Motor neuron (in vitro differentiated cells): ENCODE data around the gene CCDC192. TPM values are rescaled to one million over a fixed set of nuclear protein-coding genes. Genes with fewer than 3 reads are reported as not detected.

Experiments used
- ATAC-seq, 8 experiments: fragments of 200-7000 bp; cut with Tn5 transposase; replicated peaks in 6 of 8; 2 replicates each; pipeline ENCODE4 v1.8.0; 2021; ENCODE audit warnings: mild to moderate bottlenecking in 8 of 8, moderate library complexity in 8 of 8
- H3K27ac ChIP-seq, 2 donors: fragments of 250-450 bp; sonication (Bioruptor Pico); 2 replicates each; pipeline ENCODE4 v1.9.0; 2021; ENCODE audit warnings: antibody characterized with exemption in 2 of 2, mild to moderate bottlenecking in 2 of 2, moderate library complexity in 1 of 2
- H3K4me1 ChIP-seq, 2 donors: fragments of 250-450 bp; sonication (Bioruptor Pico); replicated peaks in 1 of 2; 2 replicates each; pipeline ENCODE4 v1.6.1; 2021; ENCODE audit warnings: antibody characterized with exemption in 2 of 2, mild to moderate bottlenecking in 2 of 2, moderate library complexity in 1 of 2
- H3K4me3 ChIP-seq, 5 donors: fragments of 250-450 bp; sonication (Bioruptor Pico); 2 replicates each; pipeline ENCODE4 v1.9.0; 2021; ENCODE audit warnings: antibody characterized with exemption in 5 of 5, mild to moderate bottlenecking in 5 of 5, moderate library complexity in 4 of 5
- WGBS, 10 experiments: fragments of 450-650 bp; shearing (Covaris generic); methylation state at CpG; one replicate each; pipeline ENCODE4 v1.0.0; 2022; 5-methylcytosine and 5-hydroxymethylcytosine counted together
- in situ Hi-C, 9 experiments: fragments of 400-800 bp; cut with MboI; loops; one replicate each; pipeline ENCODE4 v1.15.0; 2021; ENCODE audit warnings: low sequenced_read_pairs in 9 of 9, low pct_unique_long_range_greater_than_20kb in 2 of 9; ENCODE audit not compliant: unreplicated experiment in 9 of 9
- total RNA-seq, 8 experiments: library from RNA; unstranded; fragments of 300-600 nt; gene quantifications; 2 replicates each; pipeline versions ENCODE4 v1.2.3 to v1.2.4, GENCODE V29; 2022

Gene CCDC192
- total RNA-seq, 8 experiments from 2014 or later: 0.38 to 2.0 (median 1.2) TPM; not detected in 1

GRCh38 chr5:127754259-127754658 is 51.1 kb downstream of the CCDC192 start:
- no peak for ATAC-seq
- whole genome bisulfite sequencing, 10 experiments: 0 to 92% (median 68%) methylated on average over 1 to 4 of the region's 4 CpGs
- peaks cover 3 to 5% of the 10 kb centered on the region in 2 donors for H3K4me1 ChIP-seq
- in situ Hi-C loops: loop anchor here in 2 of 9 experiments (10.0 to 25.0 kb wide), 4 partner anchors 108 to 451 kb away; partner anchors contain the start of gene SLC12A2 (in 1 of the 2)
- H3K27ac ChIP-seq: no peak overlapping the region
- H3K4me3 ChIP-seq: no peak overlapping the region

GRCh38 chr5:127754706-127755105 is 51.5 kb downstream of the CCDC192 start:
- 0 to 100% (median 81%) methylated on average over 1 to 2 of the region's 2 CpGs; no CpG with 5 or more reads in 3 of the 10 experiments for WGBS, 10 experiments
- Histone ChIP-seq H3K4me1 (peaks cover 3 to 5% of the 10 kb centered on the region in 2 donors), H3K27ac (no peak overlapping the region), H3K4me3 (no peak overlapping the region)
- in situ Hi-C loops: loop anchor here in 2 of 9 experiments (10.0 to 25.0 kb wide), 4 partner anchors 108 to 450 kb away; partner anchors contain the start of gene SLC12A2 (in 1 of the 2)
- no peak for ATAC-seq

GRCh38 chr5:127757576-127757975 is 54.4 kb downstream of the CCDC192 start:
- peaks cover 6 to 11% of the 10 kb centered on the region in 2 donors for H3K4me1 ChIP-seq
- H3K4me3 ChIP-seq: no peak overlapping the region
- no peak overlapping the region for H3K27ac ChIP-seq
- 0 to 60% (median 40%) methylated on average over 1 of the region's 1 CpG; no CpG with 5 or more reads in 7 of the 10 experiments for WGBS, 10 experiments
- in situ Hi-C loops: loop anchor here in 2 of 9 experiments (10.0 to 25.0 kb wide), 4 partner anchors 105 to 447 kb away; partner anchors contain the start of gene SLC12A2 (in 1 of the 2)
- peak; percentile 43 to 89 (median 78) for ATAC-seq

- Histone ChIP-seq H3K4me1 (peaks cover 6 to 11% of the 10 kb centered on the region in 2 donors), H3K27ac (no peak overlapping the region), H3K4me3 (no peak overlapping the region)
- in situ Hi-C loops: loop anchor here in 2 of 9 experiments (10.0 to 25.0 kb wide), 4 partner anchors 103 to 446 kb away; partner anchors contain the start of gene SLC12A2 (in 1 of the 2)
- no peak for ATAC-seq
These were observed 55.6 kb downstream of the CCDC192 start for GRCh38 chr5:127758766-127759283.

GRCh38 chr5:127761869-127762268 is 58.7 kb downstream of the CCDC192 start:
- no peak overlapping the region for H3K27ac ChIP-seq
- in situ Hi-C loops: loop anchor here in 2 of 9 experiments (25.0 kb wide), 2 partner anchors 100 to 325 kb away; partner anchors contain the start of gene SLC12A2 (in 1 of the 2)

GRCh38 chr5:127762412-127762811 is 59.2 kb downstream of the CCDC192 start:
- H3K27ac ChIP-seq: no peak overlapping the region
- 0 to 67% (median 19%) methylated on average over 1 to 3 of the region's 3 CpGs for WGBS, 10 experiments
- in situ Hi-C loops: loop anchor here in 2 of 9 experiments (25.0 kb wide), 2 partner anchors 100 to 325 kb away; partner anchors contain the start of gene SLC12A2 (in 1 of the 2)

More at GRCh38 chr5:127761869-127762268, 58.7 kb downstream of the CCDC192 start:
- Histone ChIP-seq H3K4me3 (no peak overlapping the region), H3K4me1 (peaks cover 6 to 11% of the 10 kb centered on the region in 2 donors)
- no peak for ATAC-seq

GRCh38 chr5:127766676-127767335 is 63.6 kb downstream of the CCDC192 start:
- WGBS, 10 experiments: 49 to 100% (median 92%) methylated on average over 1 to 2 of the region's 2 CpGs; no CpG with 5 or more reads in 3 of the 10 experiments
- ATAC-seq: no peak
- Histone ChIP-seq H3K4me3 (no peak overlapping the region), H3K27ac (no peak overlapping the region), H3K4me1 (peaks cover 2 to 19% of the 10 kb centered on the region in 2 donors)
- in situ Hi-C loops: loop anchor here in 2 of 9 experiments (25.0 kb wide), 2 partner anchors 95 to 320 kb away; partner anchors contain the start of gene SLC12A2 (in 1 of the 2)

More at GRCh38 chr5:127762412-127762811, 59.2 kb downstream of the CCDC192 start:
- Histone ChIP-seq H3K4me1 (peaks cover 6 to 11% of the 10 kb centered on the region in 2 donors), H3K4me3 (no peak overlapping the region)
- ATAC-seq: no peak

- ATAC-seq: no peak
- Histone ChIP-seq H3K4me3 (no peak overlapping the region), H3K27ac (no peak overlapping the region), H3K4me1 (peaks cover 0 to 12% of the 10 kb centered on the region in 2 donors)
- in situ Hi-C loops: loop anchor here in 2 of 9 experiments (25.0 kb wide), 2 partner anchors 93 to 318 kb away; partner anchors contain the start of gene SLC12A2 (in 1 of the 2)
These were observed 66.2 kb downstream of the CCDC192 start for GRCh38 chr5:127769386-127769785.

- ATAC-seq: peak in 1 of 8 experiments; percentile 36
- in situ Hi-C loops: loop anchor here in 2 of 9 experiments (25.0 kb wide), 2 partner anchors 92 to 317 kb away; partner anchors contain the start of gene SLC12A2 (in 1 of the 2)
- Histone ChIP-seq H3K4me1 (peaks cover 0 to 12% of the 10 kb centered on the region in 2 donors), H3K27ac (no peak overlapping the region), H3K4me3 (no peak overlapping the region)
These were observed 67.1 kb downstream of the CCDC192 start for GRCh38 chr5:127770272-127770671.

GRCh38 chr5:127772531-127772930 is 69.3 kb downstream of the CCDC192 start:
- Histone ChIP-seq H3K4me3 (no peak overlapping the region), H3K4me1 (peaks cover 0 to 12% of the 10 kb centered on the region in 2 donors), H3K27ac (no peak overlapping the region)
- no peak for ATAC-seq
- WGBS, 10 experiments: 0 to 88% (median 71%) methylated on average over 1 of the region's 1 CpG; no CpG with 5 or more reads in 5 of the 10 experiments
- in situ Hi-C loops: loop anchor here in 2 of 9 experiments (25.0 kb wide), 2 partner anchors 90 to 315 kb away; partner anchors contain the start of gene SLC12A2 (in 1 of the 2)

GRCh38 chr5:127774221-127774620 is 71.0 kb downstream of the CCDC192 start:
- H3K4me1 ChIP-seq: peaks cover 0 to 8% of the 10 kb centered on the region in 2 donors
- in situ Hi-C loops: loop anchor here in 2 of 9 experiments (25.0 kb wide), 2 partner anchors 88 to 313 kb away; partner anchors contain the start of gene SLC12A2 (in 1 of the 2)
- no peak for ATAC-seq
- H3K27ac ChIP-seq: no peak overlapping the region
- 21 to 90% (median 78%) methylated on average over 1 to 2 of the region's 2 CpGs; no CpG with 5 or more reads in 1 of the 10 experiments for WGBS, 10 experiments
- no peak overlapping the region for H3K4me3 ChIP-seq

GRCh38 chr5:127776477-127776876 is 73.3 kb downstream of the CCDC192 start:
- in situ Hi-C loops: no loop called here

GRCh38 chr5:127777957-127778356 is 74.8 kb downstream of the CCDC192 start:
- no peak overlapping the region for H3K4me3 ChIP-seq
- no peaks in the 10 kb centered on the region for H3K4me1 ChIP-seq
- no peak for ATAC-seq
- H3K27ac ChIP-seq: no peak overlapping the region
- in situ Hi-C loops: no loop called here

More at GRCh38 chr5:127776477-127776876, 73.3 kb downstream of the CCDC192 start:
- no peaks in the 10 kb centered on the region for H3K4me1 ChIP-seq
- WGBS, 10 experiments: 76 to 100% (median 100%) methylated on average over 1 to 4 of the region's 4 CpGs; no CpG with 5 or more reads in 2 of the 10 experiments
- no peak overlapping the region for H3K4me3 ChIP-seq
- H3K27ac ChIP-seq: no peak overlapping the region
- no peak for ATAC-seq
